ENCODE data around the gene ZNG1B.
"Not testable (repeated sequence)": the region's sequence is repeated elsewhere in the genome, so short reads cannot be mapped to it uniquely, and the experiment has no call there.

DNA sequence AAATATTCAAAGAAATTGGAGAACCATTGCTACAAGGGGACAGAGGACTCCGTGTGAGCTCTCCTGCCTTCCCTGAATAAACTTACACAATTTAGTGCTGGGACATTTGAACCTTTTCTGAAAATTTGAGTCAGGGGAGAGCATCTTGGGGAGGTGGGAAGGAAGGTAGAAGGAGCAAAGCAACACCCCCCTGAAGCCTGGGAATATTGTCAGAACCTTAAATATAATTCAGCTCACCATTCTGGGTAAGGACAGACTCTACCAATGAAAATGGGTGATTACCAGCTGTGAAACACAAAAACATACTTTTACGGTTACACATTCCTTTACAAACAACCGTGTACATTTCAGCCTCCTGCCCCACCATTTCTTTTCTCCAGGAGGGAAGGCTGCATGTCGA is 60.9 kb downstream of the ZNG1B start, which contains the start of gene FOXD4L1:
- TF ChIP-seq, protein P1, sequence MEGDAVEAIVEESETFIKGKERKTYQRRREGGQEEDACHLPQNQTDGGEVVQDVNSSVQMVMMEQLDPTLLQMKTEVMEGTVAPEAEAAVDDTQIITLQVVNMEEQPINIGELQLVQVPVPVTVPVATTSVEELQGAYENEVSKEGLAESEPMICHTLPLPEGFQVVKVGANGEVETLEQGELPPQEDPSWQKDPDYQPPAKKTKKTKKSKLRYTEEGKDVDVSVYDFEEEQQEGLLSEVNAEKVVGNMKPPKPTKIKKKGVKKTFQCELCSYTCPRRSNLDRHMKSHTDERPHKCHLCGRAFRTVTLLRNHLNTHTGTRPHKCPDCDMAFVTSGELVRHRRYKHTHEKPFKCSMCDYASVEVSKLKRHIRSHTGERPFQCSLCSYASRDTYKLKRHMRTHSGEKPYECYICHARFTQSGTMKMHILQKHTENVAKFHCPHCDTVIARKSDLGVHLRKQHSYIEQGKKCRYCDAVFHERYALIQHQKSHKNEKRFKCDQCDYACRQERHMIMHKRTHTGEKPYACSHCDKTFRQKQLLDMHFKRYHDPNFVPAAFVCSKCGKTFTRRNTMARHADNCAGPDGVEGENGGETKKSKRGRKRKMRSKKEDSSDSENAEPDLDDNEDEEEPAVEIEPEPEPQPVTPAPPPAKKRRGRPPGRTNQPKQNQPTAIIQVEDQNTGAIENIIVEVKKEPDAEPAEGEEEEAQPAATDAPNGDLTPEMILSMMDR (IDR thresholded peaks at IDR 0.05) = not testable (repeated sequence)
- TF ChIP-seq EP300 (IDR thresholded peaks at IDR 0.05) = not testable (repeated sequence)

Measured in esophagus muscularis mucosa (tissue), 3 donors.